ENCODE data around the gene MED7.
"Not testable (repeated sequence)": the region's sequence is repeated elsewhere in the genome, so short reads cannot be mapped to it uniquely, and the experiment has no call there.

MED7 gene, protein sequence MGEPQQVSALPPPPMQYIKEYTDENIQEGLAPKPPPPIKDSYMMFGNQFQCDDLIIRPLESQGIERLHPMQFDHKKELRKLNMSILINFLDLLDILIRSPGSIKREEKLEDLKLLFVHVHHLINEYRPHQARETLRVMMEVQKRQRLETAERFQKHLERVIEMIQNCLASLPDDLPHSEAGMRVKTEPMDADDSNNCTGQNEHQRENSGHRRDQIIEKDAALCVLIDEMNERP

DNA sequence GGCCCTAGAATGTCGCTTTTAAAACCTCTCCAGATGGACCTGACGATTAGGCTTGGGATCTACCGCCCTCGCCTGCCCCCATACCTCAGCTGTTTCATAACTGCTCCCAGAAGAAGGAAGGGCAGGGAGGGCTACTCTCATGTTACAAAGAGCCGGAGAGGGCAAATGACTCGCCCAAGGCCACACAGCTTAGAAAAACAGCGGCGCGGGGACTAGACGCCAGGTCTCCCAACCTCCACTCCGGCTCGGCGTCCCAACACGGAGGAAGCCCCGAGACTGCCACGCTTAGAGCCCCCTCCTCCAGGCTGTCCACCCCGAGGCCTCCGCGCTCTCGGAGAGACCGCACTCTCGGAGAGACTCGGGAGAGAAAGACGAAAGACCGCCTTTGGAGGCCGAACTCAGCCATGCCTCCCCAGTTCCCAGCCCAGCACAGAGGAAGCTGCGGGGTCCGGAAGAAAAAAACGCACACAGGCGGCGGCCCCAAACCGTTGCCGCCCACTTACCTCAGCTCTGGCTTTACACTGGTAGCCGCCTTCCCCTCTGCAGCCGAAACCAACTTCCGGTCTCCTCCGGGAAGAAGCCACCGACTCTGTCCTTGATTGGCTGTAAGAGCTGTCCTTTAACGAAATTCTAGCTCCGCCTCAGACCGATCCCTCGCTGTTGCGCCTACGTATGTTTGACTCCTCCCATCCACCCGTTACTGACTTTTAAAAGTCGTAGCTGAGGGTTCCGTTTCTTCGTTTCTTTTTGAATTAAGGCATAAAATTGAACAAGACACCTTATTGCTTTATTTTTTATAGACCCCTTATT is at the start of gene MED7:
MED7 (minus strand) TSS at position 549 of the 810 bp plus-strand sequence. CDS start 3,434 bp downstream, outside the sequence.
- peak; percentile 98 for DNase-seq

DNA sequence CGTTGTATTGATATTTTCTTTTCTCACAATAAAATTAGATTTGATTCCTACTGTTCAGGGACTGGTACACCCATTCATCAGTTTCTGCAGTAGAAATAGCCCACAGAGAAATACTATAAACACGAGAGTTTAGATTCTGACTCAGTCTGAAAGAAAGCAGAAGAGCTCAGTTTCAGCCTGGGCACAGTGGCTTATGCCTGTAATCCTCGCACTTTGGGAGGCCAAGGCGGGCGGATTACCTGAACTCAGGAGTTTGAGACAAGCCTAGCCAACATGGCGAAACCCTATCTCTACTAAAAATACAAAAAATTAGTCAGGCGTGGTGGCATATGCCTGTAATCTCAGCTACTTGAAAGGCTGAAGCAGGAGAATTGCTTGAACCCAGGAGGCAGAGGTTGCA is 46.6 kb upstream of the MED7 start:
- DNase-seq, result no peak

DNA sequence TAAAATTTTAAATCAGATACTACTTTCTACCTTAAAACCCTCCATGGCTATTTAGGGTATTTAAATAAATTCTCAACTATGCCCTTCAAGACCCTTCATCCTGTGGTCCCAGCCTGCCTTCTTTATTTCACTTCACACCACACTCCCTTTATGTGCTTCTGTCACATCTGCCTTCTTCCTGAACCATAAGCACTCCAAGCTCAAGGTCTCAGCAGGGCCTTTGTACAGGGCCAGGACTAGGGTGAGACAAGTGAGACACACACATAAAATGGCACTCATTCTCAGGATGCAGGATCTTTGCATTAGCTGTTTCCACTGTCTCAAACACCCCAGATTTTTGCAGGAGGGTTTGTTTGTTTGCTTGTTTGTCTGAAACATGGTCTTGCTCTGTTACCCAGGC is 45.6 kb upstream of the MED7 start:
- no peak for DNase-seq

DNA sequence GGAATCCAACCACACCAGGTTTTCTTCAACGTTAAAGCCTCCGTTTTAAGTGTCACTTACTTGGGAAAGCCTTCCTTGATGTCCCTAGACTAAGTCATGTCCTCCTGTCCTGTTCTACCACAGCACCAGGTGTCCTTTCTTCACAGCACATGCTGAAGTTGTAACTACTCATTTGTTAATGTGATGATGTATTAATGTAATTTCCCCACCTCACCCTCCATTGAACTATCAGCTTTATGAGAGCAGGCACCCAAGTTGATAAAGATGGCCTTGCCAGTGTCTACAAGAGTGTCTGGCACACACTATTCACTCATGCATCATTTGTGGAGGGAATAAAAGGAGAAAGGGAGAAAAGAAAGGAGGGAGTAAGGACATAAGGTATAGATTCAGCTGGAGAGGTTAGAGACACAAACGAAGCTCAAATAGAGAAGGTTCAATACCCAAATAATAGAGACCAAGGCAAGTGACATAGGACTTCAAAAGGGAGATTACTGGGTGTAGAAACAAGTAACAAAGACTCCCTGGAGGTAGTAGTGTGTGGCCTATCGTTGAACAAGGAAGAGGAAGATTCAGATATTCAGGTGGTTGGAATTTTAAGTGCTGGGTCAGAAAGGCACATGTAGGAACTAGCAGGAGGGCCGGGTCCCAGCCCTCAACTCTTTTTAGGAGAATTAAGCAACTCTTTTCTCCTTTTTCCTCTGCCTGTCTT is 44.5 kb upstream of the MED7 start:
- no peak for DNase-seq

DNA sequence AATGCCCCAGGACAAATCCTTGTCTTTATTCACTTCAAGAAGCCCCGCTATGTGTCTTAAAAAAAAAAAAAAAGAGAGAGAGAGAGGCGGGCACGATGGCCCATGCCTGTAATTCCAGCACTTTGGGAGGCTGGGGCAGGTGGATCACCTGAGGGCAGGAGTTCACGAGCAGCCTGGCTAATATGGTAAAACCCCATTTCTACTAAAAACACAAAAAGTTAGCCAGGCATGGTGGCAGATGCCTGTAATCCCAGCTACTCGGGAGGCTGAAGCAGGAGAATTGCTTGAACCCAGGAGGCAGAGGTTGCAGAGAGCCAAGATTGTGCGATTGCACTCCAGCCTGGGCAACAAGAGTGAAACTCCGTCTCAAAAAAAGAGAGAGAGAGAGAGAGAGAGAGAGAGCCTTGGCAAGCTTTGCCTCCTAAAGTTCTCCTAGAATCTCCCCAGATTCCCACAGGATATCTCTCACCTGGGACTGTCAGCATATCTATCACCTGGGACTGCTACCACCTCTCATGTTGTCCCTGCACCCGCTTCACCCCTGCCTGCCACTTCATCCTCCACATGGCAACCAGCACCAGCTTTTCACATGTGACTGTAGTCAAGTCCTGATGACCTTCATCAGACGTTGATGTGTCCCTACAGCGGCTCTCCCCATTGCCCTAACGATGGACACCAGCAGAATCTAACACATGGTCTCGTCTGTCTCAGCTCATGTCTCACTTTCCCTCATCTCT is 43.8 kb upstream of the MED7 start:
- DNase-seq, result no peak

DNA sequence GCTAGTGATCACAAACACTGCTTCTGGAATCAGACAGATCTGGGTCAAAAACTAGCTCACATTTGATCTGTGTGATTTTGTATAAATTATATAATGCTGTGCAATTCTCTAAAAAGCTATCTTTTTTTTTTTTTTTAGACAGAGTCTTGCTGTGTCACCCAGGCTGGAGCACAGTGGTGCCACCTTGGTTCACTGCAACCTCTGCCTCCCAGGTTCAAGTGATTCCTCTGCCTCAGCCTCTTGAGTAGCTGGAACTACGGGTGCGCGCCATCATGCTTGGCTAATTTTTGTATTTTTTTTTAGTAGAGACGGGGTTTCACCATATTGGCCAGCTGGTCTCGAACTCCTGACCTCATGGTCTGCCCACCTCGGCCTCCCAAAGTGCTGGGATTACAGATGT is 42.5 kb upstream of the MED7 start:
- not testable (repeated sequence) for DNase-seq

DNA sequence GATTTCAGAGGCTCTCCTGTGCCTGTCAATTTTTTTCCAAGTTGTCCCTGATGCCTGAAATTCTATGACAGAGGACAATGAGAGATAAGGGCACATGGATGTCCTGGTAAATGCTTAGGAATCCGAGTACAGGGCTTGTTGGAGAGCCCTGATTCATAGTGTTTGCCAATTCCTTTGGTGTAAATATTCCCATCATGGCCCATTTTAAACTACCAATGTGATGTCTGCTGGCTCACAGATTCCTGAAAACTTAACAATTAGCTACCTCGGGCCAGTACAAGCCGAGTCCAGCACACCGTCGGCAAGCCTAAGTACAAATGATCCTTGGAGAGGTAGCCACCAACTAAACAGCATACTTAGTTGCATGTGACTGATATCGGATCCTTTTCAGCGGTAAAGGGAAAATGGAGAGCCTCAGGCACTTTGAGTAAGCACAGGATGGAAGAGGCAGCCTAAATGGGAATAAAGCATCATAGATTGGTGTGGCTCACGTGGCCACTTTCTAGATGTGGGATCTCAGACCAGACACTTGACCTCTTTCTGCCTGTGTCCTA is 41.5 kb upstream of the MED7 start:
- no peak for DNase-seq

DNA sequence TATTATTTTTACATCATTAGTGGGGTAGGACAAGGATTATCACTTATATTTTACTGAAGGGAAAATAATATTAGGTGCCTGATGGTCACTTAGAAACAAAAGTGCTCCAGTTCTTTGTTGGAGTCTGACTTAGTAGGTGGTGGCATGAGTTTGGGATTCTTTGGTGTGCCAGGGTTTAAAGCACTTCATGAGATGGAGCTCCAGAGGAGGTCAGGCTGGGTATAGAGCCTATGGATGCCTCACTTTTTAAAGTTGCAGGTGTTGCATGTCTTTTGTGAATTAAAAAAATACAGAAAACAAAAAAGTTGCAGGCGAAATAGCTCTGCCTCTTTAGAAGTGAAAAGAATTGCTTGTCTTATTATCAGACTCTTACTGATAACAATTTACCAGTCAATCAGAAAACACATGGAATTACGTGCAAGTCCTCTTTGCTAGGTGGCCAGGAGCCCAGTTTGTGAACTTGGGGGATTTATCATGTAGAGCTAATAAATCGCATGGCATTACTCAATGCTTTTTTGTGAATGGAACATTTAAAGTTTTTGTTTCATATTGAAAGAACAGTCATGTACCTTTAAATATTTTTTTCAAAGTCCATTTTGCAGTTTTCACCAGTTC is 39.6 kb upstream of the MED7 start:
- no peak for DNase-seq

DNA sequence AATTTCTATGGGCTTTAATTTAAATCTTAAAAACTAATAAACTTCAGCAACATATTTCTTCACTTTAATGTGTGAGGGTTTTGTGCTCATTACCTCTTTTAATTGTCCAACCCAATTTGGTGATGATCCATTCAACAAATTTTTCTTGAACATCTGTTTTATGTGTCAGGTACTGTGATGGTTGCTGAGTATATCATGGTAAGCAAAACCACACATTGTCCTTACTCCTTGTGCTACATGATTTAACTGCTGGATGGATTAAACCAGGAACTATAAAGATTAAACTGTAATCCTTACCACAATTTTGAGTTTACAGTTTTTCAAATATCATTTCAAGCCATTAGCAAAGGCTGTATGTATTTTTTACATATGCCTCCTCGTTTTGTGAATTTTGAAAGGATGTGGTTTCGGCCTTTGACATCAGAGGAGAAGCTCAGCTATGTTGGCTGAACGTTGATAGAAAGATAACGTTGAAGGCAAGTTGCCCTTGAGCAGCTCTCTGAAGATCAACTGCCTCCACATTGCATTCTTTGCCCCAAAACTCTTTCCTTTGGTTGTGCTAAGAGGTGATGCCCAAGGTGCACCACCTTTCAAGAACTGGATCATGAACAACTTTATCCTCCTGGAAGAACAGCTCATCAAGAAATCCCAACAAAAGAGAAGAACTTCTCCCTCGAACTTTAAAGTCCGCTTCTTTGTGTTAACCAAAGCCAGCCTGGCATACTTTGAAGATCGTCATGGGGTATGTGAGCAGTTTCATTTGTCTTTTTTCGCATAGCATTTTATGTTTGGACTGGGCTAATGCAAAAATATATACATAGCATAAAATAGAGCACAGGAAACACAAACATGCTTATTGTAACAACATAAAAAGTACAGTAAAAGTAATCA is 38.0 kb upstream of the MED7 start, which contains the start of gene ITK:
ITK (plus strand) TSS at position 467 of the 891 bp plus-strand sequence; CDS start at position 605, 138 bp downstream.
- peak; percentile 83 for DNase-seq

DNA sequence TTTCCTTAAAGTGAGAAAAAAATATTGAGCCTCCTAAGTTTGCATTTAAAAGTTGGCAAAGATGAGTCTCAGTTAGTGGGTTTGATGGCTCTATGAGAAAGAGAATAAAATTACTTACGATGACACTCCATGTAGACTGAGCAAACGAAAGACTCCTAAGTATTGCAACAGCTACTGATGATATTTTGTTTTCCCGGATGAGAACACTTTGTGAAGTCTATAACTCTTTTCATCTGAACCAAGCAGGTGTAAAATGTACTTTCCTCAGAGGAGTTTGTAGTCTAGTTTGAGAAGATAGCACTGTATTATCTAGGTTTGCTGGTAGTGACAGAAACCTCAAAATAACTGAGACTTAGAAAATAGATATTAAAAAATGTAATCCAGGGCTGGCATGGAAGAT is 36.3 kb upstream of the MED7 start:
- no peak for DNase-seq

DNA sequence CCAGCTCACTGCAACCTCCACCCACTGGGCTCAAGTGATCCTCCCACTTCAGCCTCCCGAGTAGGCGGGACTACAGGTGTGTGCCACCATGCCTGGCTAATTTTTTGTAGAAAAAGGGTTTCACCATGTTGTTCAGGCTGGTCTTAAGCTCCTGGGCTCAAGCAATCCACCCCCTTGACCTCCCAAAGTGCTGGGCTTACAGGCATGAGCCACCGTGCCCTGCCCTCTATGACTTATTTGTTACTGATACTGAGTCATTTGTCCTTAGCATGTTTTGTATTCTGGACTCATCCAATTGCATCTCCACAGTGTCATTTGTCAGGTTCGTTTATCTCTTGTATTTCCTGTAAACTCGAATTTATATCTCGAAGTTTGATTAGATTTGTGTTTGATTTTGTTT is 35.3 kb upstream of the MED7 start:
- no peak for DNase-seq

DNA sequence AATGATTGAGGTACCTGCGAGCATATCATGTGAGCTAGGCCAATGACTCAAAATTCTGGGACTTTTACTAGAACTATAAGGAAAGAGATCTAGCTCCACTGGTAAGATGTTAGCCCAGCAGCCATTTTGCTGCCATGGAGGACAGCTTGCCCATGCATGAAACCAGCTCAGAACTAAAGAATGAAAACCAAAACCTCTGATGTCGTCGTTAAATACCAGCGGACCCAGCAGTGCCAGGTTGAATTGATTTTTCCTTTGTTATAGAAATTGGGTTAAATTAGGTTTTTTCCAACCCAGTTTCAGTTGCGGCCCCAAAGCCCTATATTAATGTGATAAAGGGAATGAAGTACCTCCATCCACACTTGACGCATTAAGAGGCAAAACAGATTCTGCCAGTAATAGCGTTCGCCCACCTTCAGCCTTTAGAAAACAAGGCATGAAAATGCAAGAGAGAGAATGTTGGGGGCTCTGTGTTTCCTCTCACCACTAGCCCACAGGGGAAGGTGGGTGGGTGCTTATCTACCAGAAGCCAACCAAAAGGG is 32.5 kb upstream of the MED7 start:
- no peak for DNase-seq

DNA sequence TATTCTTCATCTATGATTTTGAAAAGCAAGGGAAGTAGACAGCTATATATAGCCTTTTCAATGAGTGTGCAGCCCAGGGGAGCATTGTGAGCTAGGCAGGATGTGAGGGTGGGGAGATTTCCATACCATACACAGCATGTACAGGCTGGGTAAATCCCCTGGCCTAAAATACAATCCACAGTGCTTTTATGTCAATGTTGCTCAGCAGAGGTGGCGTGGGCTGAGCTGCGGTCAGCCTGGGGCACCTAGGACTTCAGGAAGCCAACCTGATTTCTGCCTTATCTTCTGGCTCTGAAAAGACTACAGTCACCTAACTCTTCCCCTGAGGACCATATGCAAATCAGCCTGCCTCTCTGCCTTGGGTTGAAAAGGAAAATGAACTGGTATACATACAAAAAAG is 29.7 kb upstream of the MED7 start:
- DNase-seq, result peak; percentile 87

DNA sequence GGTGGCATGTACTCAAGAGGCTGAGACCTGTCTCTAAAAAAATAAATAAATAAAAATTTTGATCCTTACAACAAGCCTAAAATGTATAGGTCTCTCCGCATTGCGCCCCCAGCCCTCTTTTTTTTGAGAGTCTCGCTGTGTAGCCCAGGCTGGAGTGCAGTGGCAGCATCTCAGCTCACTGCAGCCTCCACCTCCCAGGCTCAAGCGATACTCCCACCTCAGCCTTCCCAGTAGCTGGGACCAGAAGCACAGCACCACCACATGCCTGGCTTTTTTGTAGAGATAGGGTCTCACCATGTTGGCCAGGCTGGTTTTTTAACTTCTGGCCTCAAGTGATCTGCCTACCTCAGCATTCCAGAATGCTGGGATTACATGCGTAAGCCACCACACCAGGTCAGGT is 25.6 kb upstream of the MED7 start:
- no peak for DNase-seq

DNA sequence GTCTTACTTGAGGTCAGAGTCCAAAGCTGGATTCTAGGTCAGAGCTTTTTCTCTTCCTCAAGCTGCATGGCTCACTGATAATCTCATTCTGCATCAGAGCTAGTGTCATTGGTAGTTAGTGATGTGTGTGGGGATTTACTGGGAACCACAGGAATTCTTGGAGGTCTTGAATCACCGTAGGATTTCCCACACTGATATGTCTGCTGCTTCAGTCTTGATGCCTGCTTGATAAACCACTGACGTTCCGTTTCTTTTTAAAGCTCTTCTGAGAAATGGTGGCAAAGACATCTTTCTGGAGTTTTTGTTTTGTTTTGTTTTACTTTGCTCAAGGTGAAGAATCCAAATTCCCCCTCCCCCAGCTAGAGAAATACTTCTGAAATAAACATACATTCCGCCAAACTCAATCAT is 24.6 kb upstream of the MED7 start:
- peak; percentile 55 for DNase-seq

DNA sequence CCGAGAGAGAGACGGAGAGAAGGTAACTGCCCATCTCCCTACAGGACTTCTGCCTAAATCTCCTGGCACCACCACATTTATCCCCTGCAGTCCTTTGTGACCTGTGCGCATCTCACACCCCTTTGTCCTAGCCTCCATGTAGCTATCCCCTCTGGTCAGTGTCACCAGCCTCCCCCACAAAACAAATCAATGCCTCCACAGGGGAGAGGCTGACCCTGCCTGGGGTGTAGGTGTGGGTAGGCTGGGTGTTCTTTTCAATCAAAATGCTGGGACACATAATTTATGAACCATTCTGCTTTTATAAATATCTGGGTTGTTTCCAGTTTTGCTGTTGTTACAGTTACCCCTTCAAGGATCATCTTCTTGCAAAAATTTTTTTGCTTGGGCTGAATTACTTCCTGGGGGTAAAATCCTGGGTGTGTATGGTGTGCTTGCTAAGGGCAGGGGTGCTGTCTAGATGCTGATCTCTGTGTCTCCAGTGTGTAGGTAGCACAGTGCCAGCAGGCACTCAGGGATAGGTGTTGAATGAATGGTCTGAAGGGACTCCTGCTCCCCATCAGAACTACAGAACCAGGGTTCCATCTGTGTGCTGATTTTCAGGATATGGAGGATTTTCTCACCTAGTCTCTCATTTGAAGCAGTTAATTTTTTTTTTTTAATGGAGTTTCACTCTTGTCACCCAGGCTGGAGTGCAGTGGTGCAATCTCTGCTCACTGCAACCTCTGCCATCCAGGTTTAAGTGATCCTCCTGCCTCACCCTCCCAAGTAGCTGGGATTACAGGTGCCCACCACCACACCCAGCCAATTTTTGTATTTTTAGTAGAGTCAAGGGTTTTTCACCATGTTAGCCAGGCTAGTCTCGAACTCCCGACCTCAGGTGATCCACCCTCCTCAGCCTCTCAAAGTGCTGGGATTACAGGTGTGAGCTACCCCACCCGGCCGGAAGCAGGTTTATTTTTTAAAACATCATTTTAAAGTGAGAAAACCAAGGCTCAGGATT is 23.8 kb upstream of the MED7 start, which contains the start of gene GARIN3:
GARIN3 (minus strand) TSS at position 51 of the 1,000 bp plus-strand sequence. CDS start 96 bp downstream, outside the sequence.
- DNase-seq, result peak; percentile 44

DNA sequence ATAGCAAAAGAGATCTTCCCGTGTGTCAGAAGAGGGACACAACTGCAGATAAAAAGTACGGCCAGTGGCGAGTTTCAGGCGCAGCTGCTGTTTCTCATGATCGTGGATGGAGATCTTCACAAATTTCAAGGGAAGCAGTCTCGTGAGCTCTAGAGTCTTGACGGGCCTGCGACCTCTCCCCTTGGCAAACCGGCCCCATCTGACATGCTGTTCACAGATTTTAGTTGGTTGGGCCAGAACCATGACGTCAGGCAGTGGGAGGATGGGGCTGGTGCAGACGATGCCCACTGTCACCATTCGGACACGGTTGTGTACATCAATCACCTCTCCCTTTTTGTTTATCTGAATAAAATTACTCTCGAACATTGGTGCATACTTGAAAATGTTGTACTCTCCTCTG is 23.0 kb upstream of the MED7 start:
- no peak for DNase-seq

DNA sequence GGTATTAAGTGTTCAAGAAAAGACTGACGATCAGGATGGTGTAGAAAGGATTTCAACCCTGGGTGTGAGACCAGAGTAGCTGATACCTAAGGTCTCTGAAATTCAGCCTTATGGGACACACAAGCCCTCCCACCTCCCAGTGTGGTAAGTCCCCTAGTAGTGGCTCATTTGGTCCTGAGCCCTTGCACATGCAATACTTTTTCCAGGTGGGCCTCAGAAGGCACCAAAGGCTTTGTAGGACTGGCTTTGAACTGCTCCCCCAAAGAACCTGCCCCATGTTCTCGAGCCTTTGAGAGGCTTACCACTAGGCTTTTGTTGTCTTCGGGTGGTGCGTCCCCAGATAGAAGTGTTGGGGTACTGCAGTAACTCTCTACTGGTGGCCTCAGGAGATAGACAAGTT is 22.6 kb upstream of the MED7 start:
- DNase-seq, result no peak

DNA sequence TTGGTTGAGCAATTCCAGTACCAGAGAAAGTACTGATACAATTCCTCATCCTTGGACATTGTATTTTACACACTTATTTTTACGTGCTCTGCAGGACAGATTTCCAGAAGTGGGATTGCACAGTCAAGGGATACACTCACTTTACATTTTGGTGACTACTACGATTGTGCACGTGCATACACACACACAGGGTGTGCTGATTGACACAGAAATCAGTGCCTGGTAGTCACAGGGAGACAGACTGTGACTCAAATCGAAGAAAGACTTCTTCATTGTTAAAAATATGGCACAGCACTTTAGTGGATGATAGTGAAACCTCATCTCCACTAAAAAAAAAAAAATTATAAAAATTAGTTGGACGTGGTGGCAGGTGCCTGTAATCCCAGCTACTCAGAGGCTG is 21.9 kb upstream of the MED7 start:
- DNase-seq, result no peak
